ENCODE results near the gene SPDYA. TPM values are rescaled to one million over a fixed set of nuclear protein-coding genes. Genes with fewer than 3 reads are reported as not detected.

Gene SPDYA
- total RNA-seq, 2 donors from 2014 or later: 0.73 to 7.3 TPM

GRCh38 chr2:28801726-28802125 is 8.9 kb upstream of the SPDYA start:
- no peaks in the 10 kb centered on the region for H3K36me3 ChIP-seq
- 77% methylated on average over 3 of the region's 3 CpGs for WGBS
- intact Hi-C loops (cut with DNase I): no loop called here

GRCh38 chr2:28802975-28803429 is 7.6 kb upstream of the SPDYA start:
- H3K27me3 ChIP-seq (replicated peaks; ENCODE audit: insufficient read depth): no peaks in the 10 kb centered on the region
- H3K4me3 ChIP-seq: no peak overlapping the region
- H3K9me3 ChIP-seq: no peaks in the 10 kb centered on the region
- TF ChIP-seq POLR2AphosphoS5 (IDR thresholded peaks at IDR 0.05): no peak
- no peak for TF ChIP-seq POLR2A (IDR thresholded peaks at IDR 0.05)
- TF ChIP-seq CTCF (IDR thresholded peaks at IDR 0.05): no peak
- no peaks in the 10 kb centered on the region for H3K36me3 ChIP-seq
- intact Hi-C loops (cut with DNase I): no loop called here
- no peaks in the 10 kb centered on the region for H3K4me1 ChIP-seq (replicated peaks)
- WGBS: 32% methylated on average over 4 of the region's 4 CpGs
- H3K27ac ChIP-seq: no peak overlapping the region
- no peak for DNase-seq (ENCODE audit: low spot score)

More at GRCh38 chr2:28801726-28802125, 8.9 kb upstream of the SPDYA start:
- Histone ChIP-seq H3K9me3 (no peaks in the 10 kb centered on the region), H3K27ac (no peak overlapping the region), H3K4me3 (no peak overlapping the region), H3K27me3 (replicated peaks; ENCODE audit: insufficient read depth) (no peaks in the 10 kb centered on the region), H3K4me1 (replicated peaks) (no peaks in the 10 kb centered on the region)
- no peak for DNase-seq (ENCODE audit: low spot score)
- TF ChIP-seq POLR2AphosphoS5 (IDR thresholded peaks at IDR 0.05): no peak
- TF ChIP-seq CTCF (IDR thresholded peaks at IDR 0.05): no peak
- TF ChIP-seq POLR2A (IDR thresholded peaks at IDR 0.05): no peak

- intact Hi-C loops (cut with DNase I): loop anchor here (5.0 kb wide), 2 partner anchors 218 to 243 kb away; no protein-coding TSS in a partner anchor
- Histone ChIP-seq H3K4me3 (peak overlapping the region; percentile 30 to 36), H3K4me1 (replicated peaks) (no peaks in the 10 kb centered on the region), H3K27ac (peak overlapping the region in 1 of 2 donors; percentile 37), H3K9me3 (no peaks in the 10 kb centered on the region), H3K36me3 (no peaks in the 10 kb centered on the region), H3K27me3 (replicated peaks; ENCODE audit: insufficient read depth) (no peaks in the 10 kb centered on the region)
- TF ChIP-seq POLR2AphosphoS5 (IDR thresholded peaks at IDR 0.05) (no peak), POLR2A (IDR thresholded peaks at IDR 0.05) (no peak), CTCF (IDR thresholded peaks at IDR 0.05) (no peak)
- DNase-seq (ENCODE audit: low spot score): no peak
- 74% methylated on average over 10 of the region's 10 CpGs for WGBS
These were observed 707 bp upstream of the SPDYA start for GRCh38 chr2:28809927-28810326.

DNA sequence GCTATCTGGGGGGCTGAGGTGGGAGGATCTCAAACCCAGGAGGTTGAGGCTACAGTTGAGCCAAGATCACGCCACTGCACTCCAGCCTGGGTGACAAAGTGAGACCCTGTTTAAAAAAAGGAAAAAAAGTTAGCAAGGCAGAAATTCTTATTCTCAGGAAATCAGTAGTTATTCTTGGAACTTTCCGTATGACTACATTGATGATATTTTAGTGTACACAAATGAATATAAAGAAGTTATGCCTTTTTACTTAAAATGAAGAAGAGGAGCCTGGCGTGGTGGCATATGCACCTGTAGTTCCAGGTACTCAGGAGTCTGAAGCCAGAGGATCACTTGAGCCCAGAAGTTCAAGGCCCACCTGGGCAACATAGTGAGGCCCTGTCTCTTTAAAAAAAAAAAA is 7.4 kb downstream of the SPDYA start:
- Histone ChIP-seq H3K4me3 (no peak overlapping the region), H3K27me3 (replicated peaks; ENCODE audit: insufficient read depth) (no peaks in the 10 kb centered on the region), H3K9me3 (no peaks in the 10 kb centered on the region), H3K36me3 (no peaks in the 10 kb centered on the region), H3K27ac (no peak overlapping the region), H3K4me1 (replicated peaks) (no peaks in the 10 kb centered on the region)
- 96% methylated on average over 3 of the region's 3 CpGs for WGBS
- no peak for DNase-seq (ENCODE audit: low spot score)
- no peak for TF ChIP-seq CTCF (IDR thresholded peaks at IDR 0.05)
- no peak for TF ChIP-seq POLR2A (IDR thresholded peaks at IDR 0.05)
- no peak for TF ChIP-seq POLR2AphosphoS5 (IDR thresholded peaks at IDR 0.05)
- intact Hi-C loops (cut with DNase I): no loop called here

GRCh38 chr2:28821295-28821958 is 10.8 kb downstream of the SPDYA start:
- intact Hi-C loops (cut with DNase I): loop anchor here (10.0 kb wide), 1 partner anchor 133 kb away; no protein-coding TSS in a partner anchor
- peak; percentile 53 for DNase-seq (ENCODE audit: low spot score)
- TF ChIP-seq POLR2AphosphoS5 (IDR thresholded peaks at IDR 0.05) (peak; percentile 13), POLR2A (IDR thresholded peaks at IDR 0.05) (no peak), CTCF (IDR thresholded peaks at IDR 0.05) (peak in 3 of 4 experiments; percentile 57 to 72 (median 61))
- Histone ChIP-seq H3K27ac (no peak overlapping the region), H3K4me3 (no peak overlapping the region), H3K36me3 (no peaks in the 10 kb centered on the region), H3K27me3 (replicated peaks; ENCODE audit: insufficient read depth) (no peaks in the 10 kb centered on the region), H3K4me1 (replicated peaks) (no peaks in the 10 kb centered on the region), H3K9me3 (no peaks in the 10 kb centered on the region)
- 13% methylated on average over 8 of the region's 8 CpGs for WGBS

Measured in prostate gland (tissue), 2 donors.